Muscle layer of duodenum (tissue), 2 donors: Measurements from ENCODE around the gene SESN2.

Experiments used
- H3K27ac ChIP-seq: one replicate; pipeline ENCODE4 v1.7.0; 2013; ENCODE audit warnings: mild to moderate bottlenecking, low read length
- H3K27me3 ChIP-seq: one replicate; pipeline ENCODE4 v1.7.0; 2013; ENCODE audit warnings: low read depth, mild to moderate bottlenecking, control low read depth, low read length
- H3K36me3 ChIP-seq, 2 donors: one replicate each; pipeline ENCODE4 v1.7.0; 2013; ENCODE audit warnings: low read length in 2 of 2, control low read depth in 1 of 2, mild to moderate bottlenecking in 1 of 2; ENCODE audit not compliant: insufficient read depth in 2 of 2, control insufficient read depth in 1 of 2
- H3K4me1 ChIP-seq, 2 donors: one replicate each; pipeline ENCODE4 v1.7.0; 2013; ENCODE audit warnings: low read length in 2 of 2, mild to moderate bottlenecking in 2 of 2, control low read depth in 1 of 2, moderate library complexity in 1 of 2; ENCODE audit not compliant: insufficient read depth in 2 of 2, control insufficient read depth in 1 of 2
- H3K4me3 ChIP-seq, 2 donors: one replicate each; pipeline ENCODE4 v1.7.0; 2013; ENCODE audit warnings: low read length in 2 of 2, low read depth in 1 of 2, mild to moderate bottlenecking in 1 of 2
- H3K9me3 ChIP-seq, 2 donors: one replicate each; pipeline ENCODE4 v1.7.0; 2013; ENCODE audit warnings: low read length in 2 of 2, control low read depth in 1 of 2, mild to moderate bottlenecking in 1 of 2; ENCODE audit not compliant: control insufficient read depth in 1 of 2
- donor health status: healthy.

The SESN2 gene

GRCh38 chr1:28240024-28240423 lies 19.3 kb upstream of the SESN2 start:
- Histone ChIP-seq H3K27me3 (no peaks in the 10 kb centered on the region), H3K4me1 (peaks cover 14 to 19% of the 10 kb centered on the region in 2 donors), H3K27ac (no peak overlapping the region), H3K4me3 (no peak overlapping the region), H3K36me3 (peaks cover 0 to 6% of the 10 kb centered on the region in 2 donors), H3K9me3 (no peaks in the 10 kb centered on the region)

GRCh38 chr1:28241638-28242241 lies 17.6 kb upstream of the SESN2 start:
- no peak overlapping the region for H3K4me3 ChIP-seq
- H3K36me3 ChIP-seq, result peaks cover 0 to 6% of the 10 kb centered on the region in 2 donors
- H3K27ac ChIP-seq, result no peak overlapping the region
- no peaks in the 10 kb centered on the region for H3K9me3 ChIP-seq
- H3K4me1 ChIP-seq, result peaks cover 17% of the 10 kb centered on the region in 2 donors
- H3K27me3 ChIP-seq, result no peaks in the 10 kb centered on the region

GRCh38 chr1:28243685-28244311 lies 15.5 kb upstream of the SESN2 start:
- peaks cover 20 to 23% of the 10 kb centered on the region in 2 donors for H3K4me1 ChIP-seq
- no peak overlapping the region for H3K4me3 ChIP-seq
- H3K27me3 ChIP-seq, result no peaks in the 10 kb centered on the region
- no peak overlapping the region for H3K27ac ChIP-seq
- no peaks in the 10 kb centered on the region for H3K9me3 ChIP-seq
- H3K36me3 ChIP-seq, result no peaks in the 10 kb centered on the region

- H3K4me3 ChIP-seq, result no peak overlapping the region
- H3K4me1 ChIP-seq, result peaks cover 22 to 29% of the 10 kb centered on the region in 2 donors
Observed at GRCh38 chr1:28244549-28245251, 14.6 kb upstream of the SESN2 start.

GRCh38 chr1:28246427-28246832 lies 12.9 kb upstream of the SESN2 start:
- Histone ChIP-seq H3K27ac (peak overlapping the region; percentile 76), H3K4me3 (peak overlapping the region; percentile 71 to 75), H3K27me3 (no peaks in the 10 kb centered on the region), H3K36me3 (no peaks in the 10 kb centered on the region), H3K4me1 (peaks cover 22 to 32% of the 10 kb centered on the region in 2 donors), H3K9me3 (no peaks in the 10 kb centered on the region)

More at GRCh38 chr1:28244549-28245251, 14.6 kb upstream of the SESN2 start:
- Histone ChIP-seq H3K27ac (peak overlapping the region; percentile 45), H3K9me3 (no peaks in the 10 kb centered on the region), H3K36me3 (no peaks in the 10 kb centered on the region), H3K27me3 (no peaks in the 10 kb centered on the region)

- Histone ChIP-seq H3K4me3 (peak overlapping the region; percentile 57 to 71), H3K27ac (peak overlapping the region; percentile 88), H3K36me3 (no peaks in the 10 kb centered on the region), H3K9me3 (no peaks in the 10 kb centered on the region), H3K27me3 (no peaks in the 10 kb centered on the region), H3K4me1 (peaks cover 22 to 32% of the 10 kb centered on the region in 2 donors)
Observed at GRCh38 chr1:28247612-28248272, 11.6 kb upstream of the SESN2 start.

- Histone ChIP-seq H3K36me3 (no peaks in the 10 kb centered on the region), H3K4me1 (peaks cover 22 to 32% of the 10 kb centered on the region in 2 donors), H3K4me3 (peak overlapping the region; percentile 30 to 56), H3K27me3 (no peaks in the 10 kb centered on the region), H3K9me3 (no peaks in the 10 kb centered on the region), H3K27ac (peak overlapping the region; percentile 88)
Observed at GRCh38 chr1:28248273-28249012, 10.9 kb upstream of the SESN2 start.

- peak overlapping the region; percentile 88 for H3K27ac ChIP-seq
- H3K4me1 ChIP-seq, result peaks cover 22 to 28% of the 10 kb centered on the region in 2 donors
- H3K9me3 ChIP-seq, result no peaks in the 10 kb centered on the region
- H3K36me3 ChIP-seq, result no peaks in the 10 kb centered on the region
- H3K4me3 ChIP-seq, result peak overlapping the region; percentile 30 to 56
- H3K27me3 ChIP-seq, result no peaks in the 10 kb centered on the region
Observed at GRCh38 chr1:28249013-28249865, 10.1 kb upstream of the SESN2 start.

- peaks cover 22 to 24% of the 10 kb centered on the region in 2 donors for H3K4me1 ChIP-seq
- H3K36me3 ChIP-seq, result no peaks in the 10 kb centered on the region
- no peaks in the 10 kb centered on the region for H3K27me3 ChIP-seq
- no peaks in the 10 kb centered on the region for H3K9me3 ChIP-seq
- H3K4me3 ChIP-seq, result no peak overlapping the region
- no peak overlapping the region for H3K27ac ChIP-seq
Observed at GRCh38 chr1:28249866-28250295, 9.4 kb upstream of the SESN2 start.

GRCh38 chr1:28256197-28256827 lies 3.0 kb upstream of the SESN2 start:
- peaks cover 6 to 15% of the 10 kb centered on the region in 2 donors for H3K4me1 ChIP-seq
- H3K27me3 ChIP-seq, result no peaks in the 10 kb centered on the region
- H3K36me3 ChIP-seq, result peaks cover 0 to 5% of the 10 kb centered on the region in 2 donors
- no peaks in the 10 kb centered on the region for H3K9me3 ChIP-seq
- H3K27ac ChIP-seq, result no peak overlapping the region
- H3K4me3 ChIP-seq, result no peak overlapping the region
